Measurements from ENCODE around the gene CHSY1.

DNA sequence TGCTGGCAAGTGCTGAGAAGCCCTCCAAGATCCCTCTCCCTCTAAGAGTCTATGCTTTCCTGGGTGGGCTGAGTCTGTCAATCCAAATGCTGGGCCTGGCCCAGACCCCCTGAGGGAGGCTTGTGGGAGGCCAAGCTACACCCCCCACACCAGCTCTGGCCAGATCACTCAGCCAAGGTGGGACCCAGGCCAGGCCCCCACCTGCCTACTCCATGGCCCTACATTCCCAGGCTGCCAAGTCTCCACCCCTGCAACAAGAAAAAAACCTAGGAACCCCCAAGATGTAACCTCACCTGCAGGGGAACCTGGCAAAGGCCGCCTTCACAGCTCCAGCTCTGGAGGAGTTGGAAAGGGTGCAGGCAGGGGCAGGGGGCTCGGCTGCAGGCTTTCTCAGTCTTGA is 109.1 kb downstream of the CHSY1 start:
- TF ChIP-seq CTCF (IDR thresholded peaks at IDR 0.05), result no peak
- TF ChIP-seq POLR2A (IDR thresholded peaks at IDR 0.05), result no peak
